ENCODE data around the gene TMEM273.

TMEM273 gene

GRCh38 chr10:49120911-49121310, 67.3 kb downstream of the TMEM273 start:
- H3K27ac ChIP-seq: no peak overlapping the region
- DNase-seq (ENCODE audit: low spot score): no peak
- CTCF ChIA-PET: no interaction called here
- POLR2A ChIA-PET (ENCODE audit: low non-redundant PET): no interaction called here
- TF ChIP-seq CTCF (conservative IDR thresholded peaks at IDR 0.05; ENCODE audit: low read depth): no peak

DNA sequence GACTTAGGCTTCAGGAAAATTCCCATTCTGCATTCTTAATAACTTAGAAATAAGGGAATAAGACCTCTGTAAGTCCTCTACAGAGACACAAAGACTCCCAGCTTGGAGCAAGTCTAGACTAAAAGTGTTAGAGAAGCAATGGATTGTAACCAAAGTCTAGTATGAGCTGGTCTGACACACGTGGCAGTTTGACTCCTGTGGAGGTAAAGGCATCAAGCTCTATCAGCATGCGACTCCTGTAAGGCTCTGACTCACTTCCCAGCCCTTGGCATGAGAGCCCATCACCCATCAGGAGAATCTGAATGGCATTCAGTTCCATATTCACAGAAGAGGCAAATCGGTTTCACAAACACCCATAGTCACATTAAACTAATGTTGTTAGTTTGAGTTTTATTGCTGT, 68.4 kb downstream of the TMEM273 start:
- POLR2A ChIA-PET (ENCODE audit: low non-redundant PET): no interaction called here
- no peak for DNase-seq (ENCODE audit: low spot score)
- no peak overlapping the region for H3K27ac ChIP-seq
- CTCF ChIA-PET: no interaction called here
- TF ChIP-seq CTCF (conservative IDR thresholded peaks at IDR 0.05; ENCODE audit: low read depth): no peak

GRCh38 chr10:49118430-49119074, 69.6 kb downstream of the TMEM273 start:
- TF ChIP-seq CTCF (conservative IDR thresholded peaks at IDR 0.05; ENCODE audit: low read depth): no peak
- CTCF ChIA-PET: interaction anchor here (0.9 kb wide), 1 partner anchor 462 kb away, joined by 3 read pairs; no protein-coding TSS in a partner anchor
- DNase-seq (ENCODE audit: low spot score): no peak
- H3K27ac ChIP-seq: no peak overlapping the region
- POLR2A ChIA-PET (ENCODE audit: low non-redundant PET): no interaction called here

GRCh38 chr10:49117376-49118070, 70.7 kb downstream of the TMEM273 start:
- ChIA-PET POLR2A (ENCODE audit: low non-redundant PET) (no interaction called here), CTCF (interaction anchor here (1.0 kb wide), 1 partner anchor 44 kb away, joined by 4 read pairs; no protein-coding TSS in a partner anchor)
- DNase-seq (ENCODE audit: low spot score): no peak
- no peak overlapping the region for H3K27ac ChIP-seq
- TF ChIP-seq CTCF (conservative IDR thresholded peaks at IDR 0.05; ENCODE audit: low read depth): no peak

DNA sequence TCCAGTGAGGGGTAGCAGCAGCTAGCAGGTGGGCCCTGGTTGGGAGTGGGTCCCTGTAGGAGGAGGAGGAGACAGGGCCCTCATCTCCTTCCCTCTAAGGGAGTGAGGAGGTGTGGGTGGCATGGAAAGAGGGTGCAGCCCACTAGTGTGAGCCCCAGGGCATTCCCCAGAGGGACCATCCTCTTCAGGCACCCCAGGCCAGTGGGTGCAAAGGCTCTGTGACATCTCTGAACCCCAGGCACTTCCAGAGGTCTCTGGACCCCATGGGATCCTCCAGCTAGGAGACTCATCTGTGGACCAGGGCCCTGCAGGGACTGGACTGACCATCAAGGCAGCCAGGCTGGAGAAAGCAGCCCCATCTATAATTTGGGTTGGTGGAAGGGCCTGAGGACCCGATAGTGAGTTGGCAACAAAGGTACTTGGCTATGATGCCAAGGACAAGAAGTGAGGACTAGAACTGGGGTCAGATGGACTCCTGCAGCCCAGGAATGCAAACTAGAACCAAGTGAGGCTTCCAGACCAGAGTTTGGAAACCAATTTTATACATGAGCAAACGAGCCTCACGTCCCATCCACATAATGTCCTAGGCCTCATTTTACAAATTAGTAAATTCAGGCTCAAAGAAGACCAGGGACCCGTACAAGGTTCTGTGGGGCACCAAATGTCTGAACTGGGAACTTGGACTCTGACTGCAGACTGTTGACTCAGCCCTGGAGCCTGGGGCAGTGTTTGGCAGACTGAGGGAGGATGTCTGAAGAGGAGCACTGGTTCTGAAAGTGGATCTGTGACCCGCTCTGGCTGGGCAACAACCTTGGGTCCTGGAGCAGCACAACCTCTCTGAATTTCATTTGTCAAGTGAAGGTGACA, 71.4 kb downstream of the TMEM273 start:
- CTCF ChIA-PET: interaction anchor here (0.6 to 1.0 kb wide), 2 partner anchors 45 to 89 kb away, joined by 3 to 4 read pairs; no protein-coding TSS in a partner anchor

More for the DNA sequence above, 71.4 kb downstream of the TMEM273 start:
- H3K27ac ChIP-seq: no peak overlapping the region
- POLR2A ChIA-PET (ENCODE audit: low non-redundant PET): no interaction called here
- DNase-seq (ENCODE audit: low spot score): no peak
- TF ChIP-seq CTCF (conservative IDR thresholded peaks at IDR 0.05; ENCODE audit: low read depth): no peak

All from RWPE1 (cell line).